ENCODE data around the gene SCGB3A1. TPM values are rescaled to one million over a fixed set of nuclear protein-coding genes. Genes with fewer than 3 reads are reported as not detected.

The SCGB3A1 gene
- total and polyA plus RNA-seq, 11 donors = 0.22 to 0.85 (median 0.57) TPM; not detected in 8

GRCh38 chr5:180625125-180625790 lies 34.0 kb upstream of the SCGB3A1 start:
- Histone ChIP-seq H3K9me3 (no peaks in the 10 kb centered on the region), H3K4me3 (no peak overlapping the region), H3K27me3 (peaks cover 0 to 1% (median 0%) of the 10 kb centered on the region in 9 donors), H3K36me3 (peaks cover 0 to 5% (median 0%) of the 10 kb centered on the region in 9 donors), H3K4me1 (peaks cover 0 to 14% (median 3%) of the 10 kb centered on the region in 12 donors), H3K27ac (no peak overlapping the region)
- WGBS, 4 donors = 77 to 87% (median 83%) methylated on average over 8 to 10 of the region's 10 CpGs
- ATAC-seq (no peak), DNase-seq (peak in 1 of 5 donors; percentile 13)
- no peak for TF ChIP-seq POLR2A (IDR thresholded peaks at IDR 0.05)
- TF ChIP-seq, protein P1, sequence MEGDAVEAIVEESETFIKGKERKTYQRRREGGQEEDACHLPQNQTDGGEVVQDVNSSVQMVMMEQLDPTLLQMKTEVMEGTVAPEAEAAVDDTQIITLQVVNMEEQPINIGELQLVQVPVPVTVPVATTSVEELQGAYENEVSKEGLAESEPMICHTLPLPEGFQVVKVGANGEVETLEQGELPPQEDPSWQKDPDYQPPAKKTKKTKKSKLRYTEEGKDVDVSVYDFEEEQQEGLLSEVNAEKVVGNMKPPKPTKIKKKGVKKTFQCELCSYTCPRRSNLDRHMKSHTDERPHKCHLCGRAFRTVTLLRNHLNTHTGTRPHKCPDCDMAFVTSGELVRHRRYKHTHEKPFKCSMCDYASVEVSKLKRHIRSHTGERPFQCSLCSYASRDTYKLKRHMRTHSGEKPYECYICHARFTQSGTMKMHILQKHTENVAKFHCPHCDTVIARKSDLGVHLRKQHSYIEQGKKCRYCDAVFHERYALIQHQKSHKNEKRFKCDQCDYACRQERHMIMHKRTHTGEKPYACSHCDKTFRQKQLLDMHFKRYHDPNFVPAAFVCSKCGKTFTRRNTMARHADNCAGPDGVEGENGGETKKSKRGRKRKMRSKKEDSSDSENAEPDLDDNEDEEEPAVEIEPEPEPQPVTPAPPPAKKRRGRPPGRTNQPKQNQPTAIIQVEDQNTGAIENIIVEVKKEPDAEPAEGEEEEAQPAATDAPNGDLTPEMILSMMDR (IDR thresholded peaks at IDR 0.05) = no peak
- intact Hi-C loops (cut with DNase I) = no loop called here

DNA sequence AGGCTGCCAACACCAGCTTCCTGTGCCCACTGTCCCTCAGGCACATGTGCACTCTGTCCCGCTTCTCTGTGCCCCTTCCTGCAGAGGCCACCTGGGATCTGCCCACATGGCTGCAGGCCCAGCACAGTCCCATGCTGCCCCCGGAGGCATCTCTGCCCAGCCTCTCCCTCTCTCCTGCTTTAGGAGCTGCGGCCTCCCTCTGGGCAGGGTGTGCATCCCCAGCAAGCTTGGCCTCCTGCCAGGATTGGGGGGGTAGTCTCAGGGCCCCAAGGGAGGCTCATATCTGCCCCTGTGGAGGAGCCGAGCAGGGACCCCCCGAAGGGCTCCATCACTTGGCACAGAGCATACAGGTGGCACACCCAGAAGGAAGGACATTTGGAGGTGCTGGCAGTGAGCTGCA lies 33.3 kb upstream of the SCGB3A1 start:
- peaks cover 0 to 8% (median 2%) of the 10 kb centered on the region in 9 donors for H3K27me3 ChIP-seq
- H3K9me3 ChIP-seq = no peaks in the 10 kb centered on the region
- peak in 1 of 5 donors; percentile 17 for DNase-seq
- no peak overlapping the region for H3K4me3 ChIP-seq
- H3K4me1 ChIP-seq = peaks cover 0 to 14% (median 3%) of the 10 kb centered on the region in 12 donors
- no peak for ATAC-seq
- 45 to 58% (median 55%) methylated on average over 2 to 5 of the region's 5 CpGs; no CpG with 5 or more reads in 1 of the 4 donors for WGBS, 4 donors
- TF ChIP-seq POLR2A (IDR thresholded peaks at IDR 0.05) = no peak
- TF ChIP-seq, protein P1 (IDR thresholded peaks at IDR 0.05) = no peak
- peaks cover 0 to 5% (median 0%) of the 10 kb centered on the region in 9 donors for H3K36me3 ChIP-seq
- no peak overlapping the region for H3K27ac ChIP-seq
- intact Hi-C loops (cut with DNase I) = no loop called here

GRCh38 chr5:180623844-180624243 lies 32.5 kb upstream of the SCGB3A1 start:
- 78 to 87% (median 86%) methylated on average over 14 to 15 of the region's 15 CpGs for WGBS, 4 donors
- peaks cover 0 to 8% (median 0%) of the 10 kb centered on the region in 9 donors for H3K36me3 ChIP-seq
- intact Hi-C loops (cut with DNase I) = no loop called here
- H3K27me3 ChIP-seq = peaks cover 0 to 13% (median 2%) of the 10 kb centered on the region in 9 donors
- TF ChIP-seq, protein P1 (IDR thresholded peaks at IDR 0.05) = no peak
- TF ChIP-seq POLR2A (IDR thresholded peaks at IDR 0.05) = no peak
- H3K4me1 ChIP-seq = peaks cover 0 to 14% (median 3%) of the 10 kb centered on the region in 12 donors
- ATAC-seq = peak in 1 of 4 donors; percentile 12
- H3K4me3 ChIP-seq = no peak overlapping the region
- H3K9me3 ChIP-seq = no peaks in the 10 kb centered on the region
- peak in 1 of 5 donors; percentile 18 for DNase-seq
- H3K27ac ChIP-seq = peak overlapping the region in 10 of 12 donors; percentile 3 to 68 (median 48)

GRCh38 chr5:180623411-180623834 lies 32.1 kb upstream of the SCGB3A1 start:
- no peak for DNase-seq
- peaks cover 0 to 18% (median 3%) of the 10 kb centered on the region in 12 donors for H3K4me1 ChIP-seq
- H3K27me3 ChIP-seq = peaks cover 0 to 17% (median 2%) of the 10 kb centered on the region in 9 donors
- H3K9me3 ChIP-seq = no peaks in the 10 kb centered on the region
- 65 to 91% (median 73%) methylated on average over 9 to 10 of the region's 10 CpGs for WGBS, 4 donors
- peak overlapping the region in 10 of 12 donors; percentile 3 to 68 (median 48) for H3K27ac ChIP-seq
- H3K4me3 ChIP-seq = no peak overlapping the region
- no peak for TF ChIP-seq POLR2A (IDR thresholded peaks at IDR 0.05)
- TF ChIP-seq, protein P1 (IDR thresholded peaks at IDR 0.05) = no peak
- intact Hi-C loops (cut with DNase I) = no loop called here
- peak in 1 of 4 donors; percentile 50 for ATAC-seq
- H3K36me3 ChIP-seq = peaks cover 0 to 12% (median 0%) of the 10 kb centered on the region in 9 donors
